Right atrium auricular region (tissue), 2 donors: ENCODE results near the gene MAGI2. TPM values are rescaled to one million over a fixed set of nuclear protein-coding genes. Genes with fewer than 3 reads are reported as not detected.

Source experiments
- DNase-seq: peaks from one replicate; pipeline ENCODE4 v3.0.0-alpha.2; 2019; ENCODE audit warnings: low spot score
- H3K27ac ChIP-seq, 2 donors: fragments of 200-600 bp; sonication (generic); 1 replicate in 1 of 2; 2 replicates in 1 of 2; pipeline ENCODE4 v1.5.1; 2016 to 2019
- H3K27me3 ChIP-seq, 2 donors: fragments of 200-600 bp; sonication (generic); one replicate each; pipeline versions ENCODE4 v1.5.1 to v1.6.0; 2017 to 2019
- H3K36me3 ChIP-seq: fragments of 200-600 bp; sonication (generic); one replicate; pipeline ENCODE4 v1.5.1; 2016
- H3K4me1 ChIP-seq, 2 donors: fragments of 200-600 bp; sonication (generic); one replicate each; pipeline versions ENCODE4 v1.5.1 to v1.6.0; 2017 to 2019
- H3K4me3 ChIP-seq, 2 donors: fragments of 200-600 bp; sonication (generic); 1 replicate in 1 of 2; 2 replicates in 1 of 2; pipeline ENCODE4 v1.5.1; 2017 to 2019; ENCODE audit warnings: mild to moderate bottlenecking in 1 of 2, moderate library complexity in 1 of 2
- H3K9me3 ChIP-seq, 2 donors: fragments of 200-600 bp; sonication (generic); one replicate each; pipeline ENCODE4 v1.5.1; 2019
- total RNA-seq, 2 donors: library from RNA; depleted of rRNA; stranded (reverse); fragments of >200 nt; gene quantifications; one replicate each; pipeline ENCODE4 v1.1.0, GENCODE V29; 2016
- TF ChIP-seq, protein P1 (sequence below), 2 donors: fragments of 200-600 bp; sonication (generic); IDR thresholded peaks; one replicate each; pipeline ENCODE4 v1.5.1; 2019; ENCODE audit warnings: antibody characterized with exemption in 2 of 2

MAGI2 gene
- total RNA-seq, 2 donors from 2014 or later: 5.9 to 6.0 TPM

DNA sequence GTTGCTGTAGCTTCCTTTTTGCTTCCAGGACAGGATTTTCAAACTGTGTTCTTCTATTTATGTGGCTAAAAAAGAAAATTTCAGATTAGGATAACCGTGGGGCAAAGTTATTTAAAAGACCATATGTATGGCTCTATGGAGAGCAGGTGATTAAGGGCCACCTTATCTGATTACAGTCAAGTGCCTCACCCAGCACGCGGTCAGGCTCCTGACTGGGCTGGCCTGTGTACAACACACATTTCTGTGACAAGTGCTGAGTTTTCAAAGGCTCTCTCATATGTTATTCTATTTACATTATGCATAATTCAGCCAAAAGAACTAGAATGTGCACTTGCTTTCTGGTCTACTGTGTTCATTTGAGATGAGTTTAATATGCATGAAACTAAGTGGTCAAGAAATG, 1107.5 kb downstream of the MAGI2 start:
- TF ChIP-seq, protein P1, sequence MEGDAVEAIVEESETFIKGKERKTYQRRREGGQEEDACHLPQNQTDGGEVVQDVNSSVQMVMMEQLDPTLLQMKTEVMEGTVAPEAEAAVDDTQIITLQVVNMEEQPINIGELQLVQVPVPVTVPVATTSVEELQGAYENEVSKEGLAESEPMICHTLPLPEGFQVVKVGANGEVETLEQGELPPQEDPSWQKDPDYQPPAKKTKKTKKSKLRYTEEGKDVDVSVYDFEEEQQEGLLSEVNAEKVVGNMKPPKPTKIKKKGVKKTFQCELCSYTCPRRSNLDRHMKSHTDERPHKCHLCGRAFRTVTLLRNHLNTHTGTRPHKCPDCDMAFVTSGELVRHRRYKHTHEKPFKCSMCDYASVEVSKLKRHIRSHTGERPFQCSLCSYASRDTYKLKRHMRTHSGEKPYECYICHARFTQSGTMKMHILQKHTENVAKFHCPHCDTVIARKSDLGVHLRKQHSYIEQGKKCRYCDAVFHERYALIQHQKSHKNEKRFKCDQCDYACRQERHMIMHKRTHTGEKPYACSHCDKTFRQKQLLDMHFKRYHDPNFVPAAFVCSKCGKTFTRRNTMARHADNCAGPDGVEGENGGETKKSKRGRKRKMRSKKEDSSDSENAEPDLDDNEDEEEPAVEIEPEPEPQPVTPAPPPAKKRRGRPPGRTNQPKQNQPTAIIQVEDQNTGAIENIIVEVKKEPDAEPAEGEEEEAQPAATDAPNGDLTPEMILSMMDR (IDR thresholded peaks at IDR 0.05): no peak
- H3K4me3 ChIP-seq: no peak overlapping the region
- no peaks in the 10 kb centered on the region for H3K27me3 ChIP-seq
- H3K4me1 ChIP-seq: peaks cover 0 to 12% of the 10 kb centered on the region in 2 donors
- H3K9me3 ChIP-seq: no peaks in the 10 kb centered on the region
- no peak overlapping the region for H3K27ac ChIP-seq
- DNase-seq: no peak
- no peaks in the 10 kb centered on the region for H3K36me3 ChIP-seq

DNA sequence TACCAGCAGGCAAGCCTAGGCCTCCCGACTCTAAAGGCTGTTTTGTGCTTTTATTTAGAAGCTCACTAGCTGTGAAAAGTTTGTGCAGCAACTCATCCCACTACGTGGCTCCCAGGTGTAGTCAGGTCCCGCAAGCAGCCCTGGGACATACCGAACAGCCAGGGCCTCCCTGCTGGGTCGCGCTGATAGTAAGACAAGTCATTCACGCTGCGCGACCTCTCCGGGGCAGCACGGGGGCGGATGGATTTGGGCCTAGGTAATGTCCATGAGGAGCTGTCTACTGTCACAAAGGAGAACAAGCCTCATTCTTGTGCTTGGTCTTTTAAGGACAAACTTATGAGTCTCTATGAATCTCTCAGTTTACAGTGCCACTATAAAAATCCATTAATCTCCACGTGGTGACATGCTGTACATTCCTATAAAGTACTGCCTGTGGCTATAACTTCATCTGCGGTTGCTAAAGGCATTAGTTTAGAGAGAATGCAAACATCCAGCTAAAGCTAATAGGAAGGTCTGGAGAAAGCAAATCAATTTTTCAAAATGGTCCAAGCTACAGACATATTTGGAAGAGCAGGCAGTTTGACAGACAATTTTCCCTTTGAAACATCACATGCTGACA, 1108.1 kb downstream of the MAGI2 start:
- TF ChIP-seq, protein P1 (IDR thresholded peaks at IDR 0.05): no peak
- Histone ChIP-seq H3K9me3 (no peaks in the 10 kb centered on the region), H3K27ac (no peak overlapping the region), H3K36me3 (no peaks in the 10 kb centered on the region), H3K27me3 (no peaks in the 10 kb centered on the region), H3K4me3 (no peak overlapping the region), H3K4me1 (peaks cover 0 to 12% of the 10 kb centered on the region in 2 donors)
- DNase-seq: no peak

DNA sequence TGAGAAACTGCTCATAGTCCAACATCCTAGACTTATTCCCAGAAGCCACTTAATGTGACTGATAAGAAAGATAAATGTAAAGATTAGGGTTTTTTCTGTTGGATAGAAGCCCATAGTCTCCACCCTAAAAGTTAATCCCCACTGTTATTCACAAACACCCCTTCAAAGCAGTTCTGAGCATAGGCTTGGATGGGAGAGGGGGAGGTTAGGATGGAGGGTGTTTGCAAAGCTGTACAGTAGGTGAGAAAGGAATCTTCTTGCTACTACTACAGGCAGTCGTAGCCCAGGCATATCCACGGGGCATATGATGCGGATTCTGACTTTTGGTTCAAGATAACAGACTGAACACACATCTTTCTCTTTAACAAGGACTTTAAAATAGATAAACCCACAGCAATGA, 1119.0 kb downstream of the MAGI2 start:
- TF ChIP-seq, protein P1 (IDR thresholded peaks at IDR 0.05): no peak
- Histone ChIP-seq H3K9me3 (no peaks in the 10 kb centered on the region), H3K27me3 (no peaks in the 10 kb centered on the region), H3K36me3 (no peaks in the 10 kb centered on the region), H3K4me1 (no peaks in the 10 kb centered on the region), H3K27ac (no peak overlapping the region), H3K4me3 (no peak overlapping the region)
- DNase-seq: no peak

DNA sequence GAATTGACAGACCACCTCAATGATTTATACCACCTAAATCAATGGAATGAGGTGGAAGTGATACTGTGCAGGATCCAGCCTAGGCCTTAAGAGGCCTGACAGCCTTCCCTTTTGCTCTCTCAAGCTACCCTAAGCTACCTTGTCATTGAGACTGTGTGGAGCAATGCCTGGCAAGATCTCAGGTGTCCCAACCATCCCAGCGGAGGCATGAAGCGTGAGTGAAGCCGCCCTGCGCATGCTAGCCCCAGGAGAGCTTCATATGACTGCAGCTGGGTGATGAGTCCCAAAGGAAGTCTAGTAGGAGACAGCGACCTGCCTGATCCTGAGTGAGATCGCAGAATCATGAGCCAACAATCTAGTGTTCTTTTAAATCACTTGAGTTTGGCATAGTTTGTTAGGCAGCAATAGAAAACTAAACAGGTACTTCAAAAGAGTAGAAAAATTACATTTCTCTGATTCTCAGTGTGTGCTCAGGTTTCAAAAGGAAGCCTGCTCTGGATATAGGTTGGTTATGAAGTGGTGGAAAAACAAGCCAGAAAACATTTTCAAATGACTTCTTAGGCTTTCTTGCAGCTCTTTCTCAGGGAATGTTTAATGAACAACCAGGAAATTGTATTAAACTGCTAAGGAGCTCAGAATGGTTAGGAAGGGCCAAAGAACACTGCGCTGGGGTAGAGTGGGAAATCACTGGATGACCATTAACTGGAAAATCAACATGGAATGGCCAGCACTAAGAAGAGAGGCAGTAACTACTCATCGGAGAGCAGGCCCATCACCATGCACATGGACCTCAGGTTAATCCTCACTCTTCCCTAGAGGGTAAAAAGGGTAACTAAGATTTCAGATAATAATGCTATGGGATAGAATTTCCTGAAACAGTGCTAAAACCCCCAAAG, 1119.7 kb downstream of the MAGI2 start:
- no peaks in the 10 kb centered on the region for H3K9me3 ChIP-seq
- no peak overlapping the region for H3K27ac ChIP-seq
- no peak for DNase-seq
- H3K36me3 ChIP-seq: no peaks in the 10 kb centered on the region
- TF ChIP-seq, protein P1 (IDR thresholded peaks at IDR 0.05): no peak
- H3K27me3 ChIP-seq: no peaks in the 10 kb centered on the region
- no peaks in the 10 kb centered on the region for H3K4me1 ChIP-seq
- H3K4me3 ChIP-seq: no peak overlapping the region

DNA sequence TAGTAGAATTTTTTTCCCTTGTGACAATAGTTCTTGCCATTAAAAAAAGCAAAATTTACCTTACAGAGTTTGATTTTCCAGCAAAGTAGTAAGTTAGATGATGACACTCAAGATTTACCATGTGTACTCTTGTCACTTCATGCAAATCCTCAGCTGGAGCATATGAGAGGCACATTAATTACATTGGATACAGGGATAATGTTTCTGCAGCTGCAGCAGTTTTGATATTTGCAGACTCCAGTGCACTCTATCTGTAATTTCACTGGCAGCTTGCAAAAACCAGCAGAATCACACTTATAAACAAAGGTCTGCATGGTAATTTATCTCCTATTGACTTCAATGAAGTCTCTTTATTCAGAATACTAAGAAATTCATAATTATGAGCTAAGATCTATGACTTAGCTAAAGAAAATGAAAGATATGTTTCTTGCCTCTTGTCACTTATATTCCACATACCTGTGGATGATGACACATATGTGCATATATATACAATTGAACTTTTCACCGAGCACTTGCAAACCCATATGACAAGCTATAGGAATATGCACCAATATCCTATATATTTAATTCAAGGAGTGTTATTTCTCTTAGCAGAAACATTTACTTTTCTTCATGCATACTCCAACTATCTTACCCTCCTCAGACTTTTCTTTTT, 1124.3 kb downstream of the MAGI2 start:
- H3K4me3 ChIP-seq: no peak overlapping the region
- H3K27me3 ChIP-seq: no peaks in the 10 kb centered on the region
- no peak for DNase-seq
- H3K36me3 ChIP-seq: no peaks in the 10 kb centered on the region
- H3K4me1 ChIP-seq: peaks cover 0 to 7% of the 10 kb centered on the region in 2 donors
- H3K9me3 ChIP-seq: no peaks in the 10 kb centered on the region
- no peak overlapping the region for H3K27ac ChIP-seq
- TF ChIP-seq, protein P1 (IDR thresholded peaks at IDR 0.05): no peak
